DOHH2 (cell line): ENCODE results near the gene CBLC.

ENCODE experiments used
- H3F3A ChIP-seq: fragments of 200-600 bp; sonication (generic), shearing (Covaris generic); 2 replicates; pipeline ENCODE4 v1.6.0; 2016; ENCODE audit warnings: antibody characterized with exemption, mild to moderate bottlenecking; ENCODE audit not compliant: control insufficient read depth, insufficient read depth
- H3K27ac ChIP-seq: fragments of 200-600 bp; sonication (generic); 2 replicates; pipeline ENCODE4 v1.5.1; 2014; ENCODE audit warnings: low read depth, mild to moderate bottlenecking, low read length, moderate library complexity
- H3K27me3 ChIP-seq: fragments of 200-600 bp; sonication (generic); 2 replicates; pipeline ENCODE4 v1.6.1; 2014; ENCODE audit warnings: mild to moderate bottlenecking, low read length, mixed read lengths; ENCODE audit not compliant: control insufficient read depth
- H3K36me3 ChIP-seq: fragments of 200-600 bp; sonication (generic); 2 replicates; pipeline ENCODE4 v1.6.1; 2014; ENCODE audit warnings: mild to moderate bottlenecking, low read length, moderate library complexity, mixed read lengths; ENCODE audit not compliant: control insufficient read depth
- H3K4me1 ChIP-seq: fragments of 200-600 bp; sonication (generic); 2 replicates; pipeline ENCODE4 v1.6.1; 2014; ENCODE audit warnings: mild to moderate bottlenecking, low read length, mixed read lengths; ENCODE audit not compliant: control insufficient read depth
- H3K4me2 ChIP-seq: fragments of 200-600 bp; sonication (generic); 2 replicates; pipeline ENCODE4 v1.6.0; 2014; ENCODE audit warnings: mild to moderate bottlenecking, low read length, moderate library complexity
- H3K4me3 ChIP-seq: fragments of 200-600 bp; sonication (generic); 2 replicates; pipeline ENCODE4 v1.5.1; 2014; ENCODE audit warnings: mild to moderate bottlenecking, low read length, mixed read lengths
- H3K79me2 ChIP-seq: fragments of 200-600 bp; sonication (generic); 2 replicates; pipeline ENCODE4 v1.6.1; 2014; ENCODE audit warnings: mild to moderate bottlenecking, low read length, mixed read lengths; ENCODE audit not compliant: control insufficient read depth
- H3K9me2 ChIP-seq: fragments of 200-600 bp; sonication (generic); replicated peaks from 2 replicates; pipeline ENCODE4 v1.6.1; 2014; ENCODE audit warnings: mild to moderate bottlenecking, low read length, mixed read lengths; ENCODE audit not compliant: control insufficient read depth
- H3K9me3 ChIP-seq: fragments of 200-600 bp; sonication (generic); 2 replicates; pipeline ENCODE4 v1.6.1; 2014; ENCODE audit warnings: antibody characterized with exemption, low read length, mixed read lengths; ENCODE audit not compliant: control insufficient read depth, insufficient read depth
- H4K20me1 ChIP-seq: fragments of 200-600 bp; sonication (generic); 2 replicates; pipeline ENCODE4 v1.6.0; 2014; ENCODE audit warnings: low read depth, mild to moderate bottlenecking, antibody characterized with exemption, low read length, moderate library complexity; ENCODE audit not compliant: control insufficient read depth, insufficient read depth
- CTCF ChIP-seq: fragments of 200-600 bp; sonication (generic); IDR thresholded peaks from one replicate; pipeline ENCODE4 v1.5.1; 2014; ENCODE audit warnings: antibody characterized with exemption, mild to moderate bottlenecking, low read depth, low read length; ENCODE audit not compliant: poor library complexity, severe bottlenecking
- EZH2phosphoT487 ChIP-seq: fragments of 200-600 bp; sonication (generic); IDR thresholded peaks from 2 replicates; pipeline ENCODE4 v1.6.1; 2017; ENCODE audit warnings: borderline replicate concordance, mild to moderate bottlenecking, antibody characterized with exemption, low read length, moderate library complexity, mixed read lengths

CBLC gene

GRCh38 chr19:44741258-44741731, 36.4 kb upstream of the CBLC start:
- no peak overlapping the region for H3K4me2 ChIP-seq
- H3K4me3 ChIP-seq, result no peak overlapping the region

GRCh38 chr19:44741841-44742329, 35.8 kb upstream of the CBLC start:
- Histone ChIP-seq H3K9me3 (no peaks in the 10 kb centered on the region), H3K27me3 (peaks cover 31% of the 10 kb centered on the region), H3K4me2 (no peak overlapping the region), H3F3A (no peaks in the 10 kb centered on the region), H3K4me3 (no peak overlapping the region), H3K9me2 (no peaks in the 10 kb centered on the region), H3K27ac (no peak overlapping the region), H3K4me1 (peaks cover 15% of the 10 kb centered on the region), H3K36me3 (no peaks in the 10 kb centered on the region), H4K20me1 (no peaks in the 10 kb centered on the region), H3K79me2 (no peaks in the 10 kb centered on the region)
- no peak for TF ChIP-seq CTCF
- TF ChIP-seq EZH2phosphoT487, result no peak

More at GRCh38 chr19:44741258-44741731, 36.4 kb upstream of the CBLC start:
- peaks cover 25% of the 10 kb centered on the region for H3K27me3 ChIP-seq
- no peaks in the 10 kb centered on the region for H4K20me1 ChIP-seq
- TF ChIP-seq EZH2phosphoT487, result no peak
- no peaks in the 10 kb centered on the region for H3F3A ChIP-seq
- peaks cover 11% of the 10 kb centered on the region for H3K4me1 ChIP-seq
- H3K9me3 ChIP-seq, result no peaks in the 10 kb centered on the region
- no peak overlapping the region for H3K27ac ChIP-seq
- H3K36me3 ChIP-seq, result no peaks in the 10 kb centered on the region
- H3K9me2 ChIP-seq, result no peaks in the 10 kb centered on the region
- H3K79me2 ChIP-seq, result no peaks in the 10 kb centered on the region

GRCh38 chr19:44742330-44743061, 35.2 kb upstream of the CBLC start:
- H3K36me3 ChIP-seq, result no peaks in the 10 kb centered on the region
- no peaks in the 10 kb centered on the region for H3K9me3 ChIP-seq
- no peaks in the 10 kb centered on the region for H4K20me1 ChIP-seq
- peaks cover 21% of the 10 kb centered on the region for H3K4me1 ChIP-seq
- no peaks in the 10 kb centered on the region for H3K79me2 ChIP-seq
- no peak overlapping the region for H3K4me3 ChIP-seq
- peaks cover 32% of the 10 kb centered on the region for H3K27me3 ChIP-seq
- no peak overlapping the region for H3K27ac ChIP-seq
- no peaks in the 10 kb centered on the region for H3F3A ChIP-seq
- no peaks in the 10 kb centered on the region for H3K9me2 ChIP-seq
- TF ChIP-seq EZH2phosphoT487 (no peak), CTCF (no peak)
- no peak overlapping the region for H3K4me2 ChIP-seq

- H4K20me1 ChIP-seq, result no peaks in the 10 kb centered on the region
- H3K9me3 ChIP-seq, result no peaks in the 10 kb centered on the region
- H3K27me3 ChIP-seq, result peaks cover 13% of the 10 kb centered on the region
- no peak overlapping the region for H3K27ac ChIP-seq
- peaks cover 11% of the 10 kb centered on the region for H3K79me2 ChIP-seq
- H3K4me2 ChIP-seq, result no peak overlapping the region
- no peak for TF ChIP-seq CTCF
- no peak for TF ChIP-seq EZH2phosphoT487
- peaks cover 10% of the 10 kb centered on the region for H3F3A ChIP-seq
- peaks cover 6% of the 10 kb centered on the region for H3K36me3 ChIP-seq
- H3K4me3 ChIP-seq, result no peak overlapping the region
- no peaks in the 10 kb centered on the region for H3K9me2 ChIP-seq
- H3K4me1 ChIP-seq, result peaks cover 39% of the 10 kb centered on the region
These were observed 32.8 kb upstream of the CBLC start for GRCh38 chr19:44744871-44745332.
